ENCODE measurements around the gene TAOK3.

Gene TAOK3

GRCh38 chr12:118326991-118327390 lies 45.7 kb downstream of the TAOK3 start:
- Histone ChIP-seq H3K4me3 (ENCODE audit: low read depth, low read length, poor library complexity, severe bottlenecking) (no peak overlapping the region), H4K20me1 (ENCODE audit: insufficient read depth, low read length) (no peaks in the 10 kb centered on the region), H3K27me3 (ENCODE audit: insufficient read depth, low read length) (no peaks in the 10 kb centered on the region), H3K9me3 (ENCODE audit: low read length) (0 out of 2 replicates have a peak, but pooled peaks cover 6% of the 10 kb centered on the region), H3F3A (ENCODE audit: insufficient read depth, low read length) (no peaks in the 10 kb centered on the region), H3K4me2 (ENCODE audit: low read length) (no peak overlapping the region), H3K9me2 (ENCODE audit: low read depth, low read length) (no peaks in the 10 kb centered on the region), H2AFZ (ENCODE audit: low read length) (no peak overlapping the region), H3K4me1 (ENCODE audit: insufficient read depth, low read length, severe bottlenecking) (peaks cover 19% of the 10 kb centered on the region), H3K36me3 (ENCODE audit: insufficient read depth, low read length) (peaks cover 13% of the 10 kb centered on the region), H3K79me2 (ENCODE audit: insufficient read depth, low read length) (peaks cover 42% of the 10 kb centered on the region), H3K27ac (ENCODE audit: low read depth, low read length, poor library complexity, severe bottlenecking) (no peak overlapping the region), H3K9ac (ENCODE audit: low read length) (no peak overlapping the region)
- no peak for TF ChIP-seq EZH2 (IDR thresholded peaks at IDR 0.05; ENCODE audit: borderline replicate concordance, low read length)
- TF ChIP-seq CTCF (IDR thresholded peaks at IDR 0.05; ENCODE audit: low read length), result no peak

- H2AFZ ChIP-seq (ENCODE audit: low read length), result no peak overlapping the region
- H3K36me3 ChIP-seq (ENCODE audit: insufficient read depth, low read length), result peaks cover 13% of the 10 kb centered on the region
- no peaks in the 10 kb centered on the region for H3F3A ChIP-seq (ENCODE audit: insufficient read depth, low read length)
- H3K4me2 ChIP-seq (ENCODE audit: low read length), result no peak overlapping the region
- no peaks in the 10 kb centered on the region for H3K9me2 ChIP-seq (ENCODE audit: low read depth, low read length)
- H3K79me2 ChIP-seq (ENCODE audit: insufficient read depth, low read length), result peaks cover 47% of the 10 kb centered on the region
- H3K27me3 ChIP-seq (ENCODE audit: insufficient read depth, low read length), result no peaks in the 10 kb centered on the region
- no peak overlapping the region for H3K9ac ChIP-seq (ENCODE audit: low read length)
- H4K20me1 ChIP-seq (ENCODE audit: insufficient read depth, low read length), result no peaks in the 10 kb centered on the region
- H3K27ac ChIP-seq (ENCODE audit: low read depth, low read length, poor library complexity, severe bottlenecking), result no peak overlapping the region
- TF ChIP-seq CTCF (IDR thresholded peaks at IDR 0.05; ENCODE audit: low read length), result no peak
- no peak for TF ChIP-seq EZH2 (IDR thresholded peaks at IDR 0.05; ENCODE audit: borderline replicate concordance, low read length)
- no peak overlapping the region for H3K4me3 ChIP-seq (ENCODE audit: low read depth, low read length, poor library complexity, severe bottlenecking)
- peaks cover 6% of the 10 kb centered on the region for H3K4me1 ChIP-seq (ENCODE audit: insufficient read depth, low read length, severe bottlenecking)
- 0 out of 2 replicates have a peak, but pooled peaks cover 6% of the 10 kb centered on the region for H3K9me3 ChIP-seq (ENCODE audit: low read length)
These were observed 47.6 kb downstream of the TAOK3 start for GRCh38 chr12:118325081-118325480.

GRCh38 chr12:118319627-118320026 lies 53.1 kb downstream of the TAOK3 start:
- Histone ChIP-seq H3K9me3 (ENCODE audit: low read length) (no peaks in the 10 kb centered on the region), H3K27me3 (ENCODE audit: insufficient read depth, low read length) (no peaks in the 10 kb centered on the region), H3K36me3 (ENCODE audit: insufficient read depth, low read length) (peaks cover 9% of the 10 kb centered on the region; the same call in 1 of the 2 replicates), H3K79me2 (ENCODE audit: insufficient read depth, low read length) (peaks cover 35% of the 10 kb centered on the region), H3K9me2 (ENCODE audit: low read depth, low read length) (no peaks in the 10 kb centered on the region), H2AFZ (ENCODE audit: low read length) (no peak overlapping the region), H3K9ac (ENCODE audit: low read length) (no peak overlapping the region), H4K20me1 (ENCODE audit: insufficient read depth, low read length) (no peaks in the 10 kb centered on the region), H3K4me1 (ENCODE audit: insufficient read depth, low read length, severe bottlenecking) (peaks cover under 1% of the 10 kb centered on the region), H3K27ac (ENCODE audit: low read depth, low read length, poor library complexity, severe bottlenecking) (no peak overlapping the region), H3K4me3 (ENCODE audit: low read depth, low read length, poor library complexity, severe bottlenecking) (no peak overlapping the region), H3K4me2 (ENCODE audit: low read length) (no peak overlapping the region), H3F3A (ENCODE audit: insufficient read depth, low read length) (no peaks in the 10 kb centered on the region)
- TF ChIP-seq CTCF (IDR thresholded peaks at IDR 0.05; ENCODE audit: low read length) (no peak), EZH2 (IDR thresholded peaks at IDR 0.05; ENCODE audit: borderline replicate concordance, low read length) (no peak)

All from OCI-LY1 (cell line).